ENCODE data around the gene ANKRD26.

ANKRD26 gene

GRCh38 chr10:26981232-26981824 lies 119.0 kb downstream of the ANKRD26 start:
- no peaks in the 10 kb centered on the region for H3K27me3 ChIP-seq (ENCODE audit: insufficient read depth, insufficient read length)
- H3K4me1 ChIP-seq (ENCODE audit: insufficient read depth, insufficient read length) = no peaks in the 10 kb centered on the region
- no peak overlapping the region for H3K4me3 ChIP-seq (ENCODE audit: insufficient read length, low read depth)
- TF ChIP-seq YY1 (IDR thresholded peaks at IDR 0.05; ENCODE audit: insufficient read depth, insufficient read length) (no peak), ZNF274 (IDR thresholded peaks at IDR 0.05; ENCODE audit: low read depth, low read length) (no peak), SUZ12 (IDR thresholded peaks at IDR 0.05; ENCODE audit: extremely low read depth, insufficient read depth, insufficient read length) (no peak)
- no peaks in the 10 kb centered on the region for H3K9me3 ChIP-seq (ENCODE audit: insufficient read depth, low read length)
- no peak for DNase-seq (ENCODE audit: low read depth, low spot score)
- no peaks in the 10 kb centered on the region for H3K36me3 ChIP-seq (ENCODE audit: insufficient read depth, insufficient read length, low read length)
- H3K9ac ChIP-seq (ENCODE audit: insufficient read length, low read depth) = no peak overlapping the region

GRCh38 chr10:26978519-26978918 lies 121.8 kb downstream of the ANKRD26 start:
- DNase-seq (ENCODE audit: low read depth, low spot score) = no peak
- H3K9ac ChIP-seq (ENCODE audit: insufficient read length, low read depth) = no peak overlapping the region
- H3K4me3 ChIP-seq (ENCODE audit: insufficient read length, low read depth) = no peak overlapping the region
- H3K27me3 ChIP-seq (ENCODE audit: insufficient read depth, insufficient read length) = no peaks in the 10 kb centered on the region
- no peaks in the 10 kb centered on the region for H3K36me3 ChIP-seq (ENCODE audit: insufficient read depth, insufficient read length, low read length)
- H3K9me3 ChIP-seq (ENCODE audit: insufficient read depth, low read length) = no peaks in the 10 kb centered on the region
- H3K4me1 ChIP-seq (ENCODE audit: insufficient read depth, insufficient read length) = no peaks in the 10 kb centered on the region
- TF ChIP-seq ZNF274 (IDR thresholded peaks at IDR 0.05; ENCODE audit: low read depth, low read length) = no peak
- TF ChIP-seq SUZ12 (IDR thresholded peaks at IDR 0.05; ENCODE audit: extremely low read depth, insufficient read depth, insufficient read length) = no peak
- no peak for TF ChIP-seq YY1 (IDR thresholded peaks at IDR 0.05; ENCODE audit: insufficient read depth, insufficient read length)

- H3K4me3 ChIP-seq (ENCODE audit: insufficient read length, low read depth) = no peak overlapping the region
Measured at GRCh38 chr10:26977635-26978034, 122.7 kb downstream of the ANKRD26 start.

GRCh38 chr10:26970667-26971066 lies 129.6 kb downstream of the ANKRD26 start:
- H3K4me3 ChIP-seq (ENCODE audit: insufficient read length, low read depth) = no peak overlapping the region
- no peaks in the 10 kb centered on the region for H3K9me3 ChIP-seq (ENCODE audit: insufficient read depth, low read length)
- no peaks in the 10 kb centered on the region for H3K36me3 ChIP-seq (ENCODE audit: insufficient read depth, insufficient read length, low read length)
- H3K27me3 ChIP-seq (ENCODE audit: insufficient read depth, insufficient read length) = no peaks in the 10 kb centered on the region
- no peak for TF ChIP-seq ZNF274 (IDR thresholded peaks at IDR 0.05; ENCODE audit: low read depth, low read length)
- TF ChIP-seq SUZ12 (IDR thresholded peaks at IDR 0.05; ENCODE audit: extremely low read depth, insufficient read depth, insufficient read length) = no peak
- TF ChIP-seq YY1 (IDR thresholded peaks at IDR 0.05; ENCODE audit: insufficient read depth, insufficient read length) = no peak
- no peak for DNase-seq (ENCODE audit: low read depth, low spot score)
- H3K9ac ChIP-seq (ENCODE audit: insufficient read length, low read depth) = no peak overlapping the region
- no peaks in the 10 kb centered on the region for H3K4me1 ChIP-seq (ENCODE audit: insufficient read depth, insufficient read length)

More at GRCh38 chr10:26977635-26978034, 122.7 kb downstream of the ANKRD26 start:
- Histone ChIP-seq H3K4me1 (ENCODE audit: insufficient read depth, insufficient read length) (no peaks in the 10 kb centered on the region), H3K9me3 (ENCODE audit: insufficient read depth, low read length) (no peaks in the 10 kb centered on the region), H3K27me3 (ENCODE audit: insufficient read depth, insufficient read length) (no peaks in the 10 kb centered on the region), H3K36me3 (ENCODE audit: insufficient read depth, insufficient read length, low read length) (no peaks in the 10 kb centered on the region), H3K9ac (ENCODE audit: insufficient read length, low read depth) (no peak overlapping the region)
- DNase-seq (ENCODE audit: low read depth, low spot score) = no peak
- TF ChIP-seq ZNF274 (IDR thresholded peaks at IDR 0.05; ENCODE audit: low read depth, low read length) (no peak), YY1 (IDR thresholded peaks at IDR 0.05; ENCODE audit: insufficient read depth, insufficient read length) (no peak), SUZ12 (IDR thresholded peaks at IDR 0.05; ENCODE audit: extremely low read depth, insufficient read depth, insufficient read length) (no peak)

GRCh38 chr10:26969145-26969926 lies 131.0 kb downstream of the ANKRD26 start:
- Histone ChIP-seq H3K9me3 (ENCODE audit: insufficient read depth, low read length) (no peaks in the 10 kb centered on the region), H3K4me1 (ENCODE audit: insufficient read depth, insufficient read length) (no peaks in the 10 kb centered on the region), H3K9ac (ENCODE audit: insufficient read length, low read depth) (no peak overlapping the region), H3K4me3 (ENCODE audit: insufficient read length, low read depth) (no peak overlapping the region), H3K27me3 (ENCODE audit: insufficient read depth, insufficient read length) (no peaks in the 10 kb centered on the region), H3K36me3 (ENCODE audit: insufficient read depth, insufficient read length, low read length) (no peaks in the 10 kb centered on the region)
- DNase-seq (ENCODE audit: low read depth, low spot score) = no peak
- TF ChIP-seq ZNF274 (IDR thresholded peaks at IDR 0.05; ENCODE audit: low read depth, low read length) (no peak), SUZ12 (IDR thresholded peaks at IDR 0.05; ENCODE audit: extremely low read depth, insufficient read depth, insufficient read length) (no peak)

- Histone ChIP-seq H3K4me1 (ENCODE audit: insufficient read depth, insufficient read length) (no peaks in the 10 kb centered on the region), H3K9ac (ENCODE audit: insufficient read length, low read depth) (no peak overlapping the region), H3K36me3 (ENCODE audit: insufficient read depth, insufficient read length, low read length) (no peaks in the 10 kb centered on the region), H3K27me3 (ENCODE audit: insufficient read depth, insufficient read length) (no peaks in the 10 kb centered on the region), H3K9me3 (ENCODE audit: insufficient read depth, low read length) (no peaks in the 10 kb centered on the region), H3K4me3 (ENCODE audit: insufficient read length, low read depth) (no peak overlapping the region)
- TF ChIP-seq YY1 (IDR thresholded peaks at IDR 0.05; ENCODE audit: insufficient read depth, insufficient read length) = no peak
- TF ChIP-seq SUZ12 (IDR thresholded peaks at IDR 0.05; ENCODE audit: extremely low read depth, insufficient read depth, insufficient read length) = no peak
- TF ChIP-seq ZNF274 (IDR thresholded peaks at IDR 0.05; ENCODE audit: low read depth, low read length) = no peak
- no peak for DNase-seq (ENCODE audit: low read depth, low spot score)
Measured at GRCh38 chr10:26962835-26963234, 137.5 kb downstream of the ANKRD26 start.

GRCh38 chr10:26960308-26960707 lies 140.0 kb downstream of the ANKRD26 start:
- no peak for DNase-seq (ENCODE audit: low read depth, low spot score)
- no peak overlapping the region for H3K9ac ChIP-seq (ENCODE audit: insufficient read length, low read depth)
- no peaks in the 10 kb centered on the region for H3K36me3 ChIP-seq (ENCODE audit: insufficient read depth, insufficient read length, low read length)
- H3K27me3 ChIP-seq (ENCODE audit: insufficient read depth, insufficient read length) = no peaks in the 10 kb centered on the region
- no peaks in the 10 kb centered on the region for H3K9me3 ChIP-seq (ENCODE audit: insufficient read depth, low read length)
- no peak for TF ChIP-seq ZNF274 (IDR thresholded peaks at IDR 0.05; ENCODE audit: low read depth, low read length)
- TF ChIP-seq YY1 (IDR thresholded peaks at IDR 0.05; ENCODE audit: insufficient read depth, insufficient read length) = no peak
- no peak for TF ChIP-seq SUZ12 (IDR thresholded peaks at IDR 0.05; ENCODE audit: extremely low read depth, insufficient read depth, insufficient read length)
- H3K4me1 ChIP-seq (ENCODE audit: insufficient read depth, insufficient read length) = no peaks in the 10 kb centered on the region
- no peak overlapping the region for H3K4me3 ChIP-seq (ENCODE audit: insufficient read length, low read depth)

Measured in NT2/D1 (cell line).